DMS79 treated with DMSO at 0.1 percent for 48 hours (cell line): ENCODE data around the gene ABCD2.
"Not testable (repeated sequence)": the region's sequence is repeated elsewhere in the genome, so short reads cannot be mapped to it uniquely, and the experiment has no call there.

ENCODE experiments used
- DNase-seq: peaks from one replicate; lab custom pipeline; 2025; lab: John Stamatoyannopoulos, UW

Gene ABCD2

DNA sequence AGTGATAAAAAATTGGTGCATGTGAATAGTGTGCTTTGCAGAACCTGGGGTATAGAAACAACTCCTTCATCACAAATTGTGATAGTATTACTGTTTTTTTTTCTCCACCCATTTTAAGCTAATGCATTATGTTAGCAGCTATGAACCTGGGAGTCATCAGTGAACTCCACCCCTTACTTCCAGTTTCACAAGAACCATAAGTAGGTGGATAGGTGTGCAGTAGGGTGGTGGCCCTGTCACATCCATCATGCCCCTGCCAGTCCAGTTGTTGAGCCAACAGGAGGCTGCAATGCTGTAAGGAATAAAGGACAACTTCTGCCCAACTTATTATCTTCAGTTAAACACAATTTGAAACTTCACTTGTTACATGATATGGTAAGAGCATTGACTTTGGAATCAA, 85.7 kb downstream of the ABCD2 start:
- no peak for DNase-seq

DNA sequence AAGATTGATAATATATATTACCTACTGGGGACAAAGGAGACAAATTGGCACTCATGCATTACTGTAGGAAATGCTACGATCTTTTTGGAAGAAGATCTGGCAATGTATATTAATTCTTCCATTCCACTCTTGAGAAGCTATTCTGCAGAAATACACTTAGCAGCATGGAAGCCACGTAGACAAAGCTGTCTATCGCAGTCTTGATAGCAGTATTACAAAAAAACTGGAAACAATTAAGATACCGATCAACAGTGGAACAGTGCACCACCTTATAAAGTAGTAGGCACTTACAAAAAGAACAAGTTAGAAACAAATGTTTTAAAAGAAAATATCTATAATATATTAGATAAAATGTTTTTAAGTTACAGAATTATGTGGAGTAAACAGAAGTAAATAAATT, 87.2 kb downstream of the ABCD2 start:
- no peak for DNase-seq

DNA sequence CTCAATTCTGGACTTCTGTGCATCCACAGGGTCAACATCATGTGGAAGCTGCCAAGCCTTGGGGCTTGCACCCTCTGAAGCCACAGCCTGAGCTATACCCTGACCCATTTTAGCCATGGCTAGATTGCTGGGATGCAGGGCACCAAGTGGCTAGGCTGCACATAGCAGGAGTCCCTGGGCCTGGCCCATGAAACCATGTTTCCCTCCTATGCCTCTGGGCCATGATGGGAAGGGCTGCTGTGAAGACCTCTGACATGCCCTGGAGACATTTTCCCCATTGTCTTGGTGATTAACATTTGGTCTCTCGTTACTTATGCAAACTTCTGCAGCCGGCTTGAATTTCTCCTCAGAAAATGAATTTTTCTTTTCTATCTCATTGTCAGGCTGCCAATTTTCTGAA, 92.6 kb downstream of the ABCD2 start:
- no peak for DNase-seq

DNA sequence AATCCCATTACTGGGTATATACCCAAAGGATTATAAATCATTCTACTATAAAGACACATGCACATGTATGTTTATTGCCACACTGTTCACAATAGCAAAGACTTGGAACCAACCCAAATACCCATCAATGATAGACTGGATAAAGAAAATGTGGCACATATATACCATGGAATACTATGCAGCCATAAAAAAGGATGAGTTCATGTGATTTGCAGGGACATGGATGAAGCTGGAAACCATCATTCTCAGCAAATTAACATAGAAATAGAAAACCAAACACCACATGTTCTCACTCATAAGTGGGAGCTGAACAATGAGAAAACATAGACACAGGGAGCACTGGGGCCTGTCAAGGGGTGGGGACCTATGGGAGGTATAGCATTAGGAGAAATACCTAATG, 97.4 kb downstream of the ABCD2 start:
- DNase-seq = not testable (repeated sequence)

DNA sequence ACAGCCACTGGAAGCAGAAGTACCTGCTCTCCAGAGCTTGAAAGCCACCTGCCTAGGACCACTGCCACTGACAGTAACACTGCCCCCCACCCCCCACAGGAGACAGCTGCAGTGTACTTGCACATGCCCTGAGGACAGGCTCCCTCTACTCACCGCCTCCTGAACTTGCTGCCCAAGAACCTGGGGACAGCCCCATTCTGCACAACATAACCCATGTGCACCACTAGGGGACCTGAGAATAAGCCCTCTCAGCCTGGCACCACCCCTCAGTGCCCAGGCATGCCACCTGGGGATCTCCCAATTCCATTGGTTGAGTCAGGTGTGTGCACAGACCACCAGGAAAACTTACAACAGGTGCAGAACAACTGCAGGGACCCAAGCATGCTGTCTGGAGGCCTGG, 109.6 kb downstream of the ABCD2 start:
- DNase-seq = no peak

DNA sequence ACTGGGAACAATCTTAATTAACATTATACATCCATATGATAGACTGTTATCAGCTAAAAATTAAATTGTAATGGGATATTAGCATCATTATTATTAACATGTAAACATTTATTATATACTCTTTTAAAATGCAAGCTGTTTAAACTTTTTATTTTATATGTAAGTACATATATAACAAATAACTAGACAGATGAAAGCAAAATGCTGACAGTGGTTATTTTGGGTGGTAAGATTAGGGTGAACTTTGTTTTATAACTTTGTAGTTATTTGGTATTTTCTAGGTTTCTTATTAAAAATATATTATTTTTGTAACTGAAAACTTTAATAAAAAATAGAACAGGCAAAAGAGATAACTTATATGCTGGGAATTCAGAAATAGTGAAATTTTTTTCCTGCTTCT, 114.0 kb downstream of the ABCD2 start:
- DNase-seq = no peak

DNA sequence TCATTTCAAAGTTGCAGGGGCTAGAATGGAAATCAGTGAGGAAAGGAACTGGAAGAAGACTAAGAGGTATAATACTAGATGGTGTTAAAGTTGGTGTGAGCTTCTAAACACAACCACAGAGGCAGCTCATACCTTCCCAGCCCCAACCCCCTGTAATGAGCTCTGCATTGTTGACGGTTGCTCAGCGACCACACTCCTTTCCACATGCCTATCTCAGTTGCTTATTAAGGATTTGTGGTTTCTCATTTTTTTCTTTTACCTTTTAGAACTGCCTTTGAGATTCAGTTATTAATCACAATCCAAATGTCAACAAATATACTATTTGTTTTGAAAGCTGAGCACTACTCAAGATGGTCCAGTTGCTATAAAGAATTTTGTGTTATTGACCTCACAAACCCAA, 114.6 kb downstream of the ABCD2 start:
- no peak for DNase-seq

DNA sequence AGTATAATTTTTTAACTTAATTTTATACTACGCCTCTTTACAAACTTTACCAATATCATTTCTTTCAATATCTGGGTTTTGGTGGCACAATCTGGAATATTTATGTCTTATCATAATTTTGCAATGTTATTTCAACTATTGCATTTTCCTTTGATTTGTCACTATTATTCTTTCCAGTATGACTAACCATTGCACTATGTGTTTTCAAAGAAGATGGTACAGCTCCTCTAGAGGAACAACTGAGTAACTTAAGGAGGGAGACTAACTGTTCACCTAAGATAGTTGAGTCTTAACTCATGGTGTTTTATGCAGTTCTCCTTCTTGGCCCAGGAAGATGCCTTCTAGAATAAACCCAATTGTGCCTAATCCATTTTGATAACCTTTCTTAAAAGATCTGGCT, 116.2 kb downstream of the ABCD2 start:
- no peak for DNase-seq

DNA sequence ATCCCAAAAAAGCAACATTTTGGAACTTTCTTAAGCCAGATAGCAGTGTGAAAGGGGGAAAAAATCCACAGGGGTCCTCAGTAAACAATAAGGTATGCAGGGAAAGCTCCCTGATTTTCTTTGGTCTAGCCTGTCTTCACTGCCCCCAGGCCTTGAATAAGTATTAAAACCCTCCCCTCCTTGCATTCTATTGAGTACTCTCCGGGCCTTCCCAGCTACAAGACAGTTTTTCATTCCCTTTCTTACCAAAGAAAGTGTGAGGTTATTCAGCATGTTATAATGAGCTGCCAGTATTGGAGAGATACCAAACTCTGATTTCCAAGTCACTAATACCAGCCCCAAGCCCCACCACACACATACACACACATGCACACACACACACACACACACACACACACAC, 116.9 kb downstream of the ABCD2 start:
- DNase-seq = no peak
